Measurements from ENCODE around the gene CFAP161. TPM values are rescaled to one million over a fixed set of nuclear protein-coding genes. Genes with fewer than 3 reads are reported as not detected.
A peak's percentile ranks its signal among the peaks of the same experiment; 100 is the strongest.

The CFAP161 gene
- polyA plus RNA-seq, 1 of the 3 experiments (the other 2 are of a cell fraction), result 0.03 TPM

- Histone ChIP-seq H4K20me1 (ENCODE audit: insufficient read depth) (no peaks in the 10 kb centered on the region), H3K36me3 (replicated peaks in 1 of 2; ENCODE audit: control insufficient read depth in 1 of 2, insufficient read depth in 2 of 2, low read length in 1 of 2) (no peaks in the 10 kb centered on the region), H3K27ac (ENCODE audit: low read depth in 2 of 2, low read length in 1 of 2) (no peak overlapping the region), H3K9me2 (no peaks in the 10 kb centered on the region), H3K79me2 (ENCODE audit: insufficient read depth) (no peaks in the 10 kb centered on the region), H3K9ac (no peak overlapping the region), H3K4me1 (ENCODE audit: control insufficient read depth in 1 of 2, insufficient read depth in 2 of 2, low read depth in 1 of 2, low read length in 1 of 2) (peaks cover 0 to 3% of the 10 kb centered on the region in 2 experiments; a peak in 1 of 4 replicates), H3F3A (replicated peaks; ENCODE audit: insufficient read depth) (no peaks in the 10 kb centered on the region), H3K4me2 (no peak overlapping the region), H2AFZ (ENCODE audit: low read depth) (no peak overlapping the region), H3K4me3 (ENCODE audit: low read depth in 2 of 2, low read length in 1 of 2) (no peak overlapping the region), H3K9me3 (no peaks in the 10 kb centered on the region), H3K27me3 (ENCODE audit: insufficient read depth) (no peaks in the 10 kb centered on the region)
- ChIA-PET CTCF (interaction anchor here (0.7 to 17.5 kb wide), 5 partner anchors 20 to 122 kb away, joined by 3 to 395 read pairs (median 4); no protein-coding TSS in a partner anchor), POLR2A (no interaction called here)
- TF ChIP-seq TCF12 (IDR thresholded peaks at IDR 0.05) (no peak), TEAD4 (IDR thresholded peaks at IDR 0.05; ENCODE audit: borderline replicate concordance, insufficient read depth) (no peak), MEF2A (IDR thresholded peaks at IDR 0.05; ENCODE audit: borderline replicate concordance, low read depth) (no peak), JUND (IDR thresholded peaks at IDR 0.05) (no peak), MXI1 (IDR thresholded peaks at IDR 0.05; ENCODE audit: low read depth, low read length) (no peak), MAX (IDR thresholded peaks at IDR 0.05; ENCODE audit: low read depth) (no peak), FOSL2 (IDR thresholded peaks at IDR 0.05; ENCODE audit: borderline replicate concordance, low read depth) (no peak), RXRA (IDR thresholded peaks at IDR 0.05; ENCODE audit: borderline replicate concordance, low read depth) (no peak), NRF1 (IDR thresholded peaks at IDR 0.05; ENCODE audit: low read depth, low read length) (no peak)
- TF ChIP-seq, protein P1, sequence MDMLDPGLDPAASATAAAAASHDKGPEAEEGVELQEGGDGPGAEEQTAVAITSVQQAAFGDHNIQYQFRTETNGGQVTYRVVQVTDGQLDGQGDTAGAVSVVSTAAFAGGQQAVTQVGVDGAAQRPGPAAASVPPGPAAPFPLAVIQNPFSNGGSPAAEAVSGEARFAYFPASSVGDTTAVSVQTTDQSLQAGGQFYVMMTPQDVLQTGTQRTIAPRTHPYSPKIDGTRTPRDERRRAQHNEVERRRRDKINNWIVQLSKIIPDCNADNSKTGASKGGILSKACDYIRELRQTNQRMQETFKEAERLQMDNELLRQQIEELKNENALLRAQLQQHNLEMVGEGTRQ (IDR thresholded peaks at IDR 0.05; ENCODE audit: borderline replicate concordance, low read depth, low read length), result no peak
- TF ChIP-seq, protein P2, sequence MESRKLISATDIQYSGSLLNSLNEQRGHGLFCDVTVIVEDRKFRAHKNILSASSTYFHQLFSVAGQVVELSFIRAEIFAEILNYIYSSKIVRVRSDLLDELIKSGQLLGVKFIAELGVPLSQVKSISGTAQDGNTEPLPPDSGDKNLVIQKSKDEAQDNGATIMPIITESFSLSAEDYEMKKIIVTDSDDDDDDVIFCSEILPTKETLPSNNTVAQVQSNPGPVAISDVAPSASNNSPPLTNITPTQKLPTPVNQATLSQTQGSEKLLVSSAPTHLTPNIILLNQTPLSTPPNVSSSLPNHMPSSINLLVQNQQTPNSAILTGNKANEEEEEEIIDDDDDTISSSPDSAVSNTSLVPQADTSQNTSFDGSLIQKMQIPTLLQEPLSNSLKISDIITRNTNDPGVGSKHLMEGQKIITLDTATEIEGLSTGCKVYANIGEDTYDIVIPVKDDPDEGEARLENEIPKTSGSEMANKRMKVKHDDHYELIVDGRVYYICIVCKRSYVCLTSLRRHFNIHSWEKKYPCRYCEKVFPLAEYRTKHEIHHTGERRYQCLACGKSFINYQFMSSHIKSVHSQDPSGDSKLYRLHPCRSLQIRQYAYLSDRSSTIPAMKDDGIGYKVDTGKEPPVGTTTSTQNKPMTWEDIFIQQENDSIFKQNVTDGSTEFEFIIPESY (IDR thresholded peaks at IDR 0.05; ENCODE audit: borderline replicate concordance, low read depth), result no peak
- DNase-seq, result no peak
- 54% methylated on average over 4 of the region's 4 CpGs for WGBS (ENCODE audit: low lambda C conversion rate)
Measured at GRCh38 chr15:81152799-81153198, 18.7 kb downstream of the CFAP161 start.

GRCh38 chr15:81155375-81156218, 21.5 kb downstream of the CFAP161 start:
- H3K79me2 ChIP-seq (ENCODE audit: insufficient read depth), result no peaks in the 10 kb centered on the region
- H2AFZ ChIP-seq (ENCODE audit: low read depth), result no peak overlapping the region
- CTCF ChIA-PET, result interaction anchor here (0.6 to 17.5 kb wide), 51 partner anchors 9 to 785 kb away, joined by 3 to 395 read pairs (median 4); partner anchors contain the start of gene CFAP161
- TF ChIP-seq JUND (IDR thresholded peaks at IDR 0.05), result no peak
- TF ChIP-seq CTCF (IDR thresholded peaks at IDR 0.05), result peak; percentile 55
- TF ChIP-seq GATA2 (CRISPR knock-in tag; IDR thresholded peaks at IDR 0.05), result no peak
- peak; percentile 82 for TF ChIP-seq RAD21 (IDR thresholded peaks at IDR 0.05; ENCODE audit: low read length)
- TF ChIP-seq SMC3 (IDR thresholded peaks at IDR 0.05; ENCODE audit: low read depth, low read length), result peak; percentile 77
- no peak overlapping the region for H3K4me3 ChIP-seq (ENCODE audit: low read depth in 2 of 2, low read length in 1 of 2)
- no peak overlapping the region for H3K27ac ChIP-seq (ENCODE audit: low read depth in 2 of 2, low read length in 1 of 2)
- H3K9me2 ChIP-seq, result no peaks in the 10 kb centered on the region
- H3K36me3 ChIP-seq (replicated peaks in 1 of 2; ENCODE audit: control insufficient read depth in 1 of 2, insufficient read depth in 2 of 2, low read length in 1 of 2), result no peaks in the 10 kb centered on the region
- peak; percentile 46 for DNase-seq
- no peaks in the 10 kb centered on the region for H4K20me1 ChIP-seq (ENCODE audit: insufficient read depth)
- H3K9ac ChIP-seq, result no peak overlapping the region
- no peaks in the 10 kb centered on the region for H3K9me3 ChIP-seq
- H3F3A ChIP-seq (replicated peaks; ENCODE audit: insufficient read depth), result no peaks in the 10 kb centered on the region
- peaks cover 0 to 9% of the 10 kb centered on the region in 2 experiments; a peak in 1 of 4 replicates for H3K4me1 ChIP-seq (ENCODE audit: control insufficient read depth in 1 of 2, insufficient read depth in 2 of 2, low read depth in 1 of 2, low read length in 1 of 2)
- H3K4me2 ChIP-seq, result no peak overlapping the region
- WGBS (ENCODE audit: low lambda C conversion rate), result 44% methylated on average over 9 of the region's 10 CpGs
- POLR2A ChIA-PET, result no interaction called here
- H3K27me3 ChIP-seq (ENCODE audit: insufficient read depth), result no peaks in the 10 kb centered on the region

Measured in SK-N-SH (cell line).